B cell (primary cell): ENCODE results near the gene HAVCR2. TPM values are rescaled to one million over a fixed set of nuclear protein-coding genes. Genes with fewer than 3 reads are reported as not detected.

Source experiments
- ATAC-seq: fragments of 200-7000 bp; cut with Tn5 transposase; one replicate; pipeline ENCODE4 v1.10.0; 2021; ENCODE audit warnings: low read depth, mild to moderate bottlenecking, moderate number of reproducible peaks, moderate library complexity
- CTCF ChIA-PET: fragments of 350-600 bp; sonication (Branson Sonifier 250); formaldehyde crosslinking; loops from one replicate; lab custom pipeline; 2021; ENCODE audit warnings: antibody characterized with exemption, inconsistent platforms; lab: Charles Lee
- POLR2A ChIA-PET: fragments of 350-600 bp; sonication (Branson Sonifier 250); formaldehyde crosslinking; loops from one replicate; lab custom pipeline; 2021; ENCODE audit warnings: antibody characterized with exemption; lab: Charles Lee
- DNase-seq: peaks from one replicate; pipeline ENCODE4 v3.0.0; 2013
- H2AFZ ChIP-seq: 2 replicates; pipeline ENCODE4 v1.6.1; 2012; ENCODE audit warnings: mild to moderate bottlenecking, low read depth, low read length; ENCODE audit not compliant: insufficient read depth, poor library complexity, severe bottlenecking
- H3K27ac ChIP-seq, 2 donors: 1 replicate in 1 of 2; 2 replicates in 1 of 2; pipeline ENCODE4 v1.5.1; 2012 to 2013; ENCODE audit warnings: low read length in 2 of 2, mild to moderate bottlenecking in 2 of 2, moderate library complexity in 1 of 2
- H3K27me3 ChIP-seq, 4 experiments: fragments of 200-600 bp in 1 of 4; sonication (generic) in 1 of 4; replicated peaks in 1 of 4; 1 replicate in 2 of 4; 2 replicates in 2 of 4; pipeline versions ENCODE4 v1.6.1 to v1.7.0; 2013 to 2016; ENCODE audit warnings: low read length in 3 of 4, mild to moderate bottlenecking in 2 of 4, mixed read lengths in 1 of 4, moderate library complexity in 1 of 4; ENCODE audit not compliant: insufficient read depth in 4 of 4, control insufficient read depth in 3 of 4; ENCODE audit errors: control extremely low read depth in 1 of 4
- H3K36me3 ChIP-seq, 2 experiments: replicated peaks in 1 of 2; 1 replicate in 1 of 2; 2 replicates in 1 of 2; pipeline versions ENCODE4 v1.6.1 to v1.7.1; 2013; ENCODE audit warnings: low read length in 1 of 2; ENCODE audit not compliant: insufficient read depth in 2 of 2, control insufficient read depth in 1 of 2; ENCODE audit errors: control extremely low read depth in 1 of 2, extremely low read depth in 1 of 2
- H3K4me1 ChIP-seq, 2 donors: fragments of 200-600 bp in 1 of 2; sonication (generic) in 1 of 2; 1 replicate in 1 of 2; 2 replicates in 1 of 2; pipeline versions ENCODE4 v1.5.1 to v1.6.1; 2013 to 2017; ENCODE audit warnings: low read length in 2 of 2; ENCODE audit not compliant: control insufficient read depth in 2 of 2, insufficient read depth in 2 of 2
- H3K4me2 ChIP-seq: replicated peaks from 2 replicates; pipeline ENCODE3; 2012; ENCODE audit warnings: mild to moderate bottlenecking, low read depth, low read length; ENCODE audit not compliant: poor library complexity, severe bottlenecking
- H3K4me3 ChIP-seq, 5 experiments: fragments of 200-600 bp in 1 of 5; sonication (generic) in 1 of 5; 1 replicate in 3 of 5; 2 replicates in 2 of 5; pipeline versions ENCODE4 v1.5.1 to v1.7.0; 2011 to 2016; ENCODE audit warnings: low read length in 4 of 5, mild to moderate bottlenecking in 4 of 5, low read depth in 2 of 5, control low read depth in 1 of 5, moderate library complexity in 1 of 5; ENCODE audit not compliant: insufficient read depth in 1 of 5; ENCODE audit errors: control extremely low read depth in 1 of 5, extremely low read depth in 1 of 5
- H3K79me2 ChIP-seq: fragments of 200-600 bp; sonication (generic); one replicate; pipeline ENCODE4 v1.6.0; 2016; ENCODE audit warnings: low read length; ENCODE audit not compliant: control insufficient read depth, insufficient read depth
- H3K9ac ChIP-seq: fragments of 200-600 bp; sonication (generic); 2 replicates; pipeline ENCODE4 v1.6.1; 2017; ENCODE audit warnings: mild to moderate bottlenecking, low read length, moderate library complexity
- H3K9me3 ChIP-seq, 3 donors: one replicate each; pipeline versions ENCODE4 v1.6.1 to v1.7.1; 2013; ENCODE audit warnings: low read length in 2 of 3; ENCODE audit not compliant: control insufficient read depth in 2 of 3, insufficient read depth in 1 of 3; ENCODE audit errors: control extremely low read depth in 1 of 3
- H4K20me1 ChIP-seq: 2 replicates; pipeline ENCODE4 v1.6.0; 2012; ENCODE audit warnings: mild to moderate bottlenecking, low read length; ENCODE audit not compliant: insufficient read depth, control insufficient read depth, poor library complexity, severe bottlenecking
- H3K27ac Mint-ChIP-seq: one replicate; pipeline ENCODE4 v1.8.0; 2021; ENCODE audit warnings: mixed read lengths
- H3K27me3 Mint-ChIP-seq: one replicate; pipeline ENCODE4 v1.8.0; 2021; ENCODE audit warnings: mixed read lengths
- H3K4me1 Mint-ChIP-seq: one replicate; pipeline ENCODE4 v1.8.0; 2021; ENCODE audit warnings: mixed read lengths
- H3K4me3 Mint-ChIP-seq: one replicate; pipeline ENCODE4 v1.8.0; 2021; ENCODE audit warnings: mixed read lengths
- H3K9me3 Mint-ChIP-seq: one replicate; pipeline ENCODE4 v1.8.0; 2022; ENCODE audit warnings: mixed read lengths; ENCODE audit not compliant: insufficient read depth
- EZH2 ChIP-seq: IDR thresholded peaks from 2 replicates; pipeline ENCODE4 v1.6.1; 2012; ENCODE audit warnings: borderline replicate concordance, low read depth, mild to moderate bottlenecking, moderate library complexity, low read length; ENCODE audit not compliant: insufficient read depth, poor library complexity, severe bottlenecking
- WGBS: methylation state at CpG from one replicate; pipeline ENCODE4 v1.1.5; 2013; ENCODE audit warnings: missing lambda C conversion rate; ENCODE audit not compliant: insufficient coverage; 5-methylcytosine and 5-hydroxymethylcytosine counted together
- intact Hi-C: fragments of 100-400 bp; cut with micrococcal nuclease; formaldehyde crosslinking; loops from one replicate; pipeline ENCODE4 v1.10.0; 2022
- polyA plus RNA-seq: library from polyadenylated mRNA; depleted of rRNA; stranded (reverse); fragments of >200 nt; gene quantifications from 2 replicates; pipeline ENCODE4 v1.2.3, GENCODE V29; 2012
- total RNA-seq, 2 donors: library from RNA; stranded (reverse); fragments of 120-200 nt in 1 of 2; gene quantifications; 1 replicate in 1 of 2; 2 replicates in 1 of 2; pipeline versions ENCODE4 v1.2.3 to v1.2.4, GENCODE V29; 2013 to 2022
- TF ChIP-seq, protein P1 (sequence below): fragments of 200-600 bp; IDR thresholded peaks from one replicate; pipeline ENCODE4 v1.8.0; 2022; ENCODE audit warnings: antibody characterized with exemption, mild to moderate bottlenecking

HAVCR2 gene
- total and polyA plus RNA-seq, 2 donors (not counting 1 experiment from before 2014, with no cell fraction given): 0.64 to 2.3 TPM

DNA sequence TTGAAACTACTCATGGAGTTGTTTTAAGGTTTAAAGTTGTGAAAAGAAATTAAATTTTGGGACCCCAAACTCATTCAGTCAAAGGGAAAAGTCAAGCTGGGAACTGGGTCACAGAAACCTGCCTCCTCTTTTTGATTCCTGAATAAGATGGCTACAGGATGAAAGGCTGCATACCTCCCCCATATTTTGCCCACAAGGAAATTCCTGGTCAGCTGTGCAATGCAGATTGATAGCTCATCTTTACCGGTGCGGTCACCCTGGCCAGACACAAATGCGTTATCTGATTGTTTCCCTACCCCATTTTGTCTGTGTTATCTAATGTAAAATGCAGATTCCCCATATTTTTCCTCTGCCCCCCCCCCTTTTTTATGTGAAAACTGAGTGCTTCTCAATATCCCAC is 1.3 kb downstream of the HAVCR2 start:
- Mint-ChIP-seq H3K4me3 (no peak overlapping the region), H3K4me1 (peaks cover 36% of the 10 kb centered on the region), H3K27ac (no peak overlapping the region), H3K9me3 (no peaks in the 10 kb centered on the region), H3K27me3 (no peaks in the 10 kb centered on the region)
- Histone ChIP-seq H3K4me2 (peak overlapping the region; percentile 19), H3K36me3 (no peaks in the 10 kb centered on the region), H3K9ac (no peak overlapping the region), H3K4me3 (no peak overlapping the region), H3K79me2 (no peaks in the 10 kb centered on the region), H3K9me3 (no peaks in the 10 kb centered on the region), H4K20me1 (no peaks in the 10 kb centered on the region), H3K27me3 (no peaks in the 10 kb centered on the region), H3K4me1 (peaks cover 31 to 37% of the 10 kb centered on the region in 2 donors), H3K27ac (no peak overlapping the region), H2AFZ (peak overlapping the region; percentile 40)
- no CpG with 5 or more reads among the region's 3 CpGs for WGBS
- DNase-seq (no peak), ATAC-seq (no peak)
- CTCF ChIA-PET: interaction anchor here (0.8 kb wide), 1 partner anchor 24 kb away, joined by 3 read pairs; no protein-coding TSS in a partner anchor
- TF ChIP-seq, protein P1, sequence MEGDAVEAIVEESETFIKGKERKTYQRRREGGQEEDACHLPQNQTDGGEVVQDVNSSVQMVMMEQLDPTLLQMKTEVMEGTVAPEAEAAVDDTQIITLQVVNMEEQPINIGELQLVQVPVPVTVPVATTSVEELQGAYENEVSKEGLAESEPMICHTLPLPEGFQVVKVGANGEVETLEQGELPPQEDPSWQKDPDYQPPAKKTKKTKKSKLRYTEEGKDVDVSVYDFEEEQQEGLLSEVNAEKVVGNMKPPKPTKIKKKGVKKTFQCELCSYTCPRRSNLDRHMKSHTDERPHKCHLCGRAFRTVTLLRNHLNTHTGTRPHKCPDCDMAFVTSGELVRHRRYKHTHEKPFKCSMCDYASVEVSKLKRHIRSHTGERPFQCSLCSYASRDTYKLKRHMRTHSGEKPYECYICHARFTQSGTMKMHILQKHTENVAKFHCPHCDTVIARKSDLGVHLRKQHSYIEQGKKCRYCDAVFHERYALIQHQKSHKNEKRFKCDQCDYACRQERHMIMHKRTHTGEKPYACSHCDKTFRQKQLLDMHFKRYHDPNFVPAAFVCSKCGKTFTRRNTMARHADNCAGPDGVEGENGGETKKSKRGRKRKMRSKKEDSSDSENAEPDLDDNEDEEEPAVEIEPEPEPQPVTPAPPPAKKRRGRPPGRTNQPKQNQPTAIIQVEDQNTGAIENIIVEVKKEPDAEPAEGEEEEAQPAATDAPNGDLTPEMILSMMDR: no peak
- no peak for TF ChIP-seq EZH2
- POLR2A ChIA-PET: no interaction called here
- intact Hi-C loops: no loop called here

DNA sequence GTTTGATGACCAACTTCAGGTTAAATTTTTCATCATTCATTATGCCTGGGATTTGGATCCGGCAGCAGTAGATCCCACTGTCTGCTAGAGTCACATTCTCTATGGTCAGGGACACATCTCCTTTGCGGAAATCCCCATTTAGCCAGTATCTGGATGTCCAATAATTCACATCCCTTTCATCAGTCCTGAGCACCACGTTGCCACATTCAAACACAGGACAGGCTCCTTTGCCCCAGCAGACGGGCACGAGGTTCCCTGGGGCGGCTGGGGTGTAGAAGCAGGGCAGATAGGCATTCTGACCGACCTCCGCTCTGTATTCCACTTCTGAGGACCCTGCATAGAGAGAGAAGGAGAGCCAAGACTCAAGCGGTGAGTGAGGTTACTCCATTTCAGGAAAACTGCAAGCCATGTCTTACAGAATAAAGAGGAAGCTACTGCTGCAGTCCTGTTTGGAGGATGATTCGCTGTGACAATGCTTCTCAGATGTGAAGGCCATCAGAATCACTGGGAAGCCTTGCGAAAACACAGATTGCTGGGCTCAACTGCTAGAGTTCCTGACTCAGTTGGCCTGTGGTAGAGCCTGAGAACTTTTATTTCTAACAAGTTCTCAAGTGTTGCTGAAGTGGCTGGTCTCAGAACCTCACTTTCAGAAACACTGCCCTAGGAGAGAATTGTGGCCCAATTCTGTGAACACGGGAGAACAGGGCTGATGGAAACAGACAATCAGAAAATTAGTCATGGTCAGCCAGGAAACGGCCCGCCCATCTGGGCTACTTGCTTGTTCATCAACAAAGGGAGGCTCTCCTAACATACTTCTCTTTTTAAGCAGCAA is 2.0 kb downstream of the HAVCR2 start:
- CTCF ChIA-PET: no interaction called here
- H3K4me1 Mint-ChIP-seq: peaks cover 36% of the 10 kb centered on the region

More for the DNA sequence above, 2.0 kb downstream of the HAVCR2 start:
- H3K9me3 Mint-ChIP-seq: no peaks in the 10 kb centered on the region
- intact Hi-C loops: no loop called here
- Histone ChIP-seq H3K4me2 (peak overlapping the region; percentile 19), H2AFZ (peak overlapping the region; percentile 40), H3K4me3 (no peak overlapping the region), H3K9ac (no peak overlapping the region), H4K20me1 (no peaks in the 10 kb centered on the region), H3K4me1 (peaks cover 31 to 37% of the 10 kb centered on the region in 2 donors), H3K27ac (peak overlapping the region in 1 of 2 donors; percentile 9), H3K79me2 (no peaks in the 10 kb centered on the region), H3K9me3 (no peaks in the 10 kb centered on the region), H3K27me3 (no peaks in the 10 kb centered on the region), H3K36me3 (no peaks in the 10 kb centered on the region)
- no peaks in the 10 kb centered on the region for H3K27me3 Mint-ChIP-seq
- 77% methylated on average over 10 of the region's 14 CpGs for WGBS
- no peak for TF ChIP-seq EZH2
- TF ChIP-seq, protein P1: no peak
- DNase-seq (peak; percentile 10), ATAC-seq (no peak)
- H3K27ac Mint-ChIP-seq: no peak overlapping the region
- POLR2A ChIA-PET: no interaction called here
- no peak overlapping the region for H3K4me3 Mint-ChIP-seq
